Measurements from ENCODE around the gene ETFA.

- TF ChIP-seq POLR2A (IDR thresholded peaks at IDR 0.05) = peak; percentile 35 to 88 (median 58)
- TF ChIP-seq, protein P1, sequence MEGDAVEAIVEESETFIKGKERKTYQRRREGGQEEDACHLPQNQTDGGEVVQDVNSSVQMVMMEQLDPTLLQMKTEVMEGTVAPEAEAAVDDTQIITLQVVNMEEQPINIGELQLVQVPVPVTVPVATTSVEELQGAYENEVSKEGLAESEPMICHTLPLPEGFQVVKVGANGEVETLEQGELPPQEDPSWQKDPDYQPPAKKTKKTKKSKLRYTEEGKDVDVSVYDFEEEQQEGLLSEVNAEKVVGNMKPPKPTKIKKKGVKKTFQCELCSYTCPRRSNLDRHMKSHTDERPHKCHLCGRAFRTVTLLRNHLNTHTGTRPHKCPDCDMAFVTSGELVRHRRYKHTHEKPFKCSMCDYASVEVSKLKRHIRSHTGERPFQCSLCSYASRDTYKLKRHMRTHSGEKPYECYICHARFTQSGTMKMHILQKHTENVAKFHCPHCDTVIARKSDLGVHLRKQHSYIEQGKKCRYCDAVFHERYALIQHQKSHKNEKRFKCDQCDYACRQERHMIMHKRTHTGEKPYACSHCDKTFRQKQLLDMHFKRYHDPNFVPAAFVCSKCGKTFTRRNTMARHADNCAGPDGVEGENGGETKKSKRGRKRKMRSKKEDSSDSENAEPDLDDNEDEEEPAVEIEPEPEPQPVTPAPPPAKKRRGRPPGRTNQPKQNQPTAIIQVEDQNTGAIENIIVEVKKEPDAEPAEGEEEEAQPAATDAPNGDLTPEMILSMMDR (IDR thresholded peaks at IDR 0.05 in 8 of 11, conservative IDR thresholded peaks at IDR 0.05 in 3 of 11) = peak in 3 of 11 experiments; percentile 25 to 42 (median 37)
Observed at GRCh38 chr15:76311100-76311953, at the start of gene ETFA.
